ENCODE data around the gene SLC25A6. TPM values are rescaled to one million over a fixed set of nuclear protein-coding genes. Genes with fewer than 3 reads are reported as not detected.

Gene SLC25A6
- total RNA-seq, result 367 TPM

DNA sequence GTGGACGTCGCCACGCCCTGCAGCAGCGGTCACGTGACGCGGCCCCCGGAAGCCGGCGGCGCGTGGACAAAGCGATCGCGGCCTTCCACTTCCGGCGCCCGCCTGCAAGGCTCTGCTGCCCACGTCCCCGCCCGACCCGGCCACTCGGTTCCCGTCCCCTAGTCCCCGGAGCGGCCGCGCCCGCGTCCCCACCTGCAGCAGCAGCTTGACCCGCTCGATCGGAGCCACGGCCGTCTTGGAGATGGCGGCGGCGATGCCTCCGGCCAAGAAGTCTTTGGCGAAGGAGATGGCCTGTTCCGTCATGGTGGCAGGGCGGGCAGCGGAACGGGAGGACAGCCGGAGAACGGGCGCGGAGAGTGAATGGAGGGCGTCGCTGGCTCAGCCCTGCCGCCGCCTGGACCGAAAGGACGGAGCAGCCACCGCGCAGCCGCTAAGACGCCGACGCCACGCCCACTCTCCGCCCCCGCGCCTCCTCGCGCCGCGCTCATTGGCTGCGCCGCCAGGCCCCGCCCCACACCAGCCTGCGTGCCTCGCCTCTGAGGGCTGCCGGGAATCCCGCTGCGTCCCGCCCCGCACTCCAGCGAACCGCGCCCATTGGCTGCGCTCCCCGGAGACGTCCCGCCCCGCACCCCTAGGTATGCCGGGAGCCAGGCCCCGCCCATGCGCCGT, at the start of gene SLC25A6:
SLC25A6 (minus strand) TSS at position 407 of the 669 bp plus-strand sequence; CDS start at position 303, 104 bp downstream.

GRCh38 chrX:1336331-1336943, 55.5 kb downstream of the SLC25A6 start, which contains the start of gene IL3RA:
Gene IL3RA (plus strand): TSS chrX:1336785. CDS start chrX:1341766, 4,981 bp downstream.

Other genes starting within 250 kb of the SLC25A6 start
- 0.35 TPM for gene CRLF2, start 179.5 kb downstream of the SLC25A6 start, total RNA-seq
- gene CSF2RA, start 123.3 kb downstream of the SLC25A6 start, total RNA-seq, result 6.1 TPM
- 6.2 TPM for gene IL3RA, start 55.3 kb downstream of the SLC25A6 start, total RNA-seq
- 27.3 TPM for gene ASMTL, start 60.8 kb upstream of the SLC25A6 start, total RNA-seq
- 2.9 TPM for gene P2RY8, start 145.1 kb upstream of the SLC25A6 start, total RNA-seq
- gene AKAP17A, start 199.5 kb upstream of the SLC25A6 start, total RNA-seq, result 47.3 TPM
- not detected for gene ASMT, start 222.9 kb upstream of the SLC25A6 start, total RNA-seq

Data from metanephros (tissue), 1 donor.